Neural progenitor cell (in vitro differentiated cells): ENCODE results near the gene CRY2. TPM values are rescaled to one million over a fixed set of nuclear protein-coding genes. Genes with fewer than 3 reads are reported as not detected.

Source experiments
- DNase-seq: peaks from one replicate; pipeline ENCODE4 v3.0.0-alpha.2; 2016; ENCODE audit warnings: low spot score
- H2AFZ ChIP-seq: fragments of 200-600 bp; sonication (generic); replicated peaks from 2 replicates; pipeline ENCODE4 v1.6.1; 2016; ENCODE audit warnings: antibody characterized with exemption
- H3F3A ChIP-seq: fragments of 200-600 bp; sonication (generic); 2 replicates; pipeline ENCODE4 v1.6.1; 2016; ENCODE audit warnings: antibody characterized with exemption, low read depth
- H3K27ac ChIP-seq: fragments of 200-600 bp; sonication (generic); 2 replicates; pipeline ENCODE4 v1.5.1; 2016; ENCODE audit warnings: mild to moderate bottlenecking
- H3K27me3 ChIP-seq: fragments of 200-600 bp; sonication (generic); 2 replicates; pipeline ENCODE4 v1.6.1; 2016; ENCODE audit warnings: mild to moderate bottlenecking, moderate library complexity
- H3K36me3 ChIP-seq: fragments of 200-600 bp; sonication (generic); 2 replicates; pipeline ENCODE4 v1.5.1; 2016
- H3K4me1 ChIP-seq: fragments of 200-600 bp; sonication (generic); 2 replicates; pipeline ENCODE4 v1.6.1; 2016; ENCODE audit warnings: mixed run types
- H3K4me2 ChIP-seq: fragments of 200-600 bp; sonication (generic); 2 replicates; pipeline ENCODE4 v1.6.1; 2016
- H3K4me3 ChIP-seq: fragments of 200-600 bp; sonication (generic); 2 replicates; pipeline ENCODE4 v1.5.1; 2016
- H3K79me2 ChIP-seq: fragments of 200-600 bp; sonication (generic); 2 replicates; pipeline ENCODE4 v1.6.1; 2016; ENCODE audit warnings: low read depth
- H3K9ac ChIP-seq: fragments of 200-600 bp; sonication (generic); 2 replicates; pipeline ENCODE4 v1.6.1; 2016
- H3K9me3 ChIP-seq: fragments of 200-600 bp; sonication (generic); 2 replicates; pipeline ENCODE4 v1.5.1; 2016; ENCODE audit warnings: low read depth
- H4K20me1 ChIP-seq: fragments of 200-600 bp; sonication (generic); 2 replicates; pipeline ENCODE4 v1.6.1; 2016; ENCODE audit warnings: low read depth
- H3K27ac Mint-ChIP-seq: 3 replicates; pipeline ENCODE4 v1.8.0; 2021; ENCODE audit warnings: mixed read lengths
- H3K27me3 Mint-ChIP-seq: 2 replicates; pipeline ENCODE4 v1.8.0; 2022; ENCODE audit warnings: low read depth, mild to moderate bottlenecking, inconsistent platforms, moderate library complexity, mixed read lengths; ENCODE audit not compliant: insufficient read depth
- H3K36me3 Mint-ChIP-seq: 3 replicates; pipeline ENCODE4 v1.8.0; 2021; ENCODE audit warnings: mixed read lengths
- H3K4me1 Mint-ChIP-seq: 3 replicates; pipeline ENCODE4 v1.8.0; 2021; ENCODE audit warnings: mixed read lengths
- H3K4me3 Mint-ChIP-seq: 3 replicates; pipeline ENCODE4 v1.8.0; 2021; ENCODE audit warnings: mild to moderate bottlenecking, moderate library complexity, mixed read lengths
- H3K9me3 Mint-ChIP-seq: 3 replicates; pipeline ENCODE4 v1.8.0; 2020; ENCODE audit warnings: mixed read lengths
- CTCF ChIP-seq: fragments of 200-600 bp; sonication (generic); IDR thresholded peaks from 2 replicates; pipeline ENCODE4 v1.5.1; 2017; ENCODE audit warnings: antibody characterized with exemption, mild to moderate bottlenecking
- EZH2 ChIP-seq: fragments of 200-600 bp; sonication (generic); IDR thresholded peaks from 2 replicates; pipeline ENCODE4 v1.6.1; 2017; ENCODE audit warnings: antibody characterized with exemption, mild to moderate bottlenecking, moderate library complexity
- EZH2phosphoT487 ChIP-seq: fragments of 200-600 bp; sonication (generic); IDR thresholded peaks from 2 replicates; pipeline ENCODE4 v1.6.1; 2017; ENCODE audit warnings: antibody characterized with exemption
- total RNA-seq: library from RNA; depleted of rRNA; stranded (reverse); fragments of >200 nt; gene quantifications from 2 replicates; pipeline ENCODE4 v1.2.3, GENCODE V29; 2015; ENCODE audit warnings: low replicate concordance

Gene CRY2
- total RNA-seq, 1 donor from 2014 or later: 15.8 TPM

DNA sequence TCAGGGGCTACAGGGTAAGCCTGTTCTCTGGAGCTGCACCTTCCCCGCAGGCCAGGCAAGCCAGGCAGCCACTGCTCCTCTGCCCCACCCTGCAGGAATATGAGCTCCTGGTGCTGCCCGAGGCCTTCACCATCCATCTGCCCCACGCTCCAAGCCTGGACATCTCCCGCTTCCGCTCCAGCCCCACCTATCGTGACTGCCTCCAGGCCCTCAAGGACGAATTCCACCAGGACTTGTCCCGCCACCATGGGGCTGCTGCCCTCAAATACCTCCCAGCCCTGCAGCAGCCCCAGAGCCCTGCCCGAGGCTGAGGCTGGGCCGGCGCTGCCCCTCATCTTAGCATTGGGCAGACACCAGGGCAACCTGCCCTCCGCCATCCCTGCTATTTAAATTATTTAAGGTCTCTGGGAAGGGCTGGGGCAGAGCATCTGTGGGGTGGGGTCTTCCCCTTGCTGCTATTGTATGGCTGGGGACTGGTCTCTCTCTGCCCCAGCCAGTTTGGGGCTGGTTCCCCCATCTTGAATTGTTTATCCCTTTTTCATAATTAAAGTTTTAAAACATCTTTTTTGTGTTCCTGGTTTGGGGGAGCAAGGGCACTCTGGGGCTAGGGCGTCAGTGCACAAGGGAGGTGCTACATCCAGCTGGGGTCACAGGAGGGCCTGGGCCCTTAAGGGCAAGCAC lies 81.4 kb downstream of the CRY2 start:
- DNase-seq: no peak
- H2AFZ ChIP-seq: no peak overlapping the region
- H3K4me3 Mint-ChIP-seq: no peak overlapping the region
- peaks cover 23% of the 10 kb centered on the region for H3K27me3 Mint-ChIP-seq
- no peak overlapping the region for H3K27ac ChIP-seq
- peaks cover 15% of the 10 kb centered on the region for H4K20me1 ChIP-seq
- H3K9me3 ChIP-seq: no peaks in the 10 kb centered on the region
- peaks cover 6% of the 10 kb centered on the region for H3K4me1 Mint-ChIP-seq
- no peak overlapping the region for H3K9ac ChIP-seq
- H3K36me3 ChIP-seq: no peaks in the 10 kb centered on the region
- peaks cover 5% of the 10 kb centered on the region for H3K36me3 Mint-ChIP-seq
- no peaks in the 10 kb centered on the region for H3K27me3 ChIP-seq
- H3K9me3 Mint-ChIP-seq: no peaks in the 10 kb centered on the region
- H3K79me2 ChIP-seq: peaks cover 5% of the 10 kb centered on the region
- H3K4me1 ChIP-seq: no peaks in the 10 kb centered on the region
- H3F3A ChIP-seq: peaks cover 10% of the 10 kb centered on the region
- no peak overlapping the region for H3K4me2 ChIP-seq
- TF ChIP-seq EZH2 (no peak), EZH2phosphoT487 (no peak), CTCF (no peak)
- no peak overlapping the region for H3K4me3 ChIP-seq
- H3K27ac Mint-ChIP-seq: no peak overlapping the region

- Histone ChIP-seq H3K9me3 (no peaks in the 10 kb centered on the region), H3F3A (peaks cover 10% of the 10 kb centered on the region), H2AFZ (no peak overlapping the region), H4K20me1 (peaks cover 10% of the 10 kb centered on the region), H3K36me3 (no peaks in the 10 kb centered on the region), H3K4me3 (no peak overlapping the region), H3K4me1 (no peaks in the 10 kb centered on the region), H3K27ac (no peak overlapping the region), H3K27me3 (no peaks in the 10 kb centered on the region), H3K79me2 (no peaks in the 10 kb centered on the region), H3K9ac (no peak overlapping the region), H3K4me2 (no peak overlapping the region)
- Mint-ChIP-seq H3K9me3 (no peaks in the 10 kb centered on the region), H3K36me3 (peaks cover 5% of the 10 kb centered on the region), H3K27ac (no peak overlapping the region), H3K27me3 (peaks cover 16% of the 10 kb centered on the region), H3K4me3 (no peak overlapping the region), H3K4me1 (no peaks in the 10 kb centered on the region)
- no peak for TF ChIP-seq CTCF
- TF ChIP-seq EZH2: no peak
- no peak for TF ChIP-seq EZH2phosphoT487
- DNase-seq: no peak
Measured at GRCh38 chr11:45929486-45930030, 82.3 kb downstream of the CRY2 start.

GRCh38 chr11:45930031-45930794 lies 82.9 kb downstream of the CRY2 start:
- H3F3A ChIP-seq: peaks cover 10% of the 10 kb centered on the region
- no peak overlapping the region for H3K4me2 ChIP-seq
- Mint-ChIP-seq H3K4me3 (no peak overlapping the region), H3K4me1 (no peaks in the 10 kb centered on the region), H3K36me3 (peaks cover 5% of the 10 kb centered on the region), H3K9me3 (no peaks in the 10 kb centered on the region), H3K27me3 (peaks cover 11% of the 10 kb centered on the region), H3K27ac (no peak overlapping the region)
- H3K27ac ChIP-seq: no peak overlapping the region
- TF ChIP-seq EZH2: no peak
- TF ChIP-seq CTCF: no peak
- TF ChIP-seq EZH2phosphoT487: no peak
- no peaks in the 10 kb centered on the region for H3K4me1 ChIP-seq
- no peak overlapping the region for H3K4me3 ChIP-seq
- DNase-seq: no peak
- H2AFZ ChIP-seq: no peak overlapping the region
- no peak overlapping the region for H3K9ac ChIP-seq
- no peaks in the 10 kb centered on the region for H3K79me2 ChIP-seq
- H3K9me3 ChIP-seq: no peaks in the 10 kb centered on the region
- H3K36me3 ChIP-seq: no peaks in the 10 kb centered on the region
- H3K27me3 ChIP-seq: no peaks in the 10 kb centered on the region
- peaks cover 8% of the 10 kb centered on the region for H4K20me1 ChIP-seq
